Measurements from ENCODE around the gene MPC2.

The MPC2 gene

DNA sequence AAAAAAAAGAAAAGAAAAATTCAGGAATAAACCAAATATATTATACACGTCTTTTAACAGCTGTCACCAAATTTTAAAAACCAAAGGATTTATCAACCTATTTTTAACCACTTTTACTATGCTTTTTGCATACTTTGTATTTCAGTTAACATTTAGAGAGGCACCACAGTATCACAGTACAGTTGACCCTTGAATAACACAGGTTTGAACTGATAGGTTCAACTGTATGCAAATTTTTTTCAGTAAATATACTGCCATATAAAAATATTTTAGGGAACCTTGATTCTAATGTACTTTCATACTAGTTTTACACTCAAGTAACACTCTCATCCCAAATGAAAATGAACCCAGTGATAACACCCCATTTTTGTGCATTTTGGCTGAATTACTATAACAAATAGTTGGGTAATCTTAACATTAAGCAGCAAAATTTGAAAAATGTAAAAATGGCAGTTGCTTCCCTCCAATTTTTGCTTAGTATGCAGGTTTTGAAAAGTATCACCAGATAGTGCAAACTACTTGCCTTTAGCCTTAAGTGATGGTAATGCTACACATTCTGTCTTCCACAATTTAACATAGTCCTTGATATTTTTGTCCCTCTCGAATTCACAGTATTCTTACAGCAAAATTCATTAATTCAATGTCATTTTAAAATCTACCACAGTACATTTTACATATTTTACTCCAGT is 12.2 kb downstream of the MPC2 start:
- H3K4me3 Mint-ChIP-seq, result no peak overlapping the region
- no peaks in the 10 kb centered on the region for H3K27me3 Mint-ChIP-seq
- H3K36me3 Mint-ChIP-seq (ENCODE audit: low read depth), result peaks cover 21% of the 10 kb centered on the region
- H3K4me1 Mint-ChIP-seq (ENCODE audit: low read depth), result peaks cover 15% of the 10 kb centered on the region
- DNase-seq, result no peak
- no peak overlapping the region for H3K27ac Mint-ChIP-seq
- H3K9me3 Mint-ChIP-seq, result no peaks in the 10 kb centered on the region

DNA sequence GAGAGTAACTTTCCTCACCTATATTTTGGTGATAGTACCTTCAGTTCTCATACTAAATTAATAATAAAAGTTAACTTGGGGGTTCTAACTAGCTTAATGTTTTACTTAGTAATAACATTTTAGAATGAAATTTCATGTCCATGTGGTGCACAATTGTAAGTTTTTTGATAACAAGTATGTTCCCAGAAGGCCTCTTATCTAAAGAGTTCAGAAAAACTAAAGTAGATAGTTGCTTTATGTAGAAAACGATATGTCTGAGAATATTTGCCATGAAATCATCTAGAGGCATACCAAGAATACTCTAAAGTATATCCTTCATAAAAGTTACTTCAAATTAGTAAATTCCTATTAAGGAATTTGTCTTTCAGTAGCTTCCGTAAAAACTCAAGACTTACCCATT is 12.8 kb downstream of the MPC2 start:
- Mint-ChIP-seq H3K4me1 (ENCODE audit: low read depth) (peaks cover 14% of the 10 kb centered on the region), H3K36me3 (ENCODE audit: low read depth) (peaks cover 24% of the 10 kb centered on the region), H3K4me3 (no peak overlapping the region), H3K27ac (no peak overlapping the region), H3K27me3 (no peaks in the 10 kb centered on the region), H3K9me3 (no peaks in the 10 kb centered on the region)
- DNase-seq, result no peak

DNA sequence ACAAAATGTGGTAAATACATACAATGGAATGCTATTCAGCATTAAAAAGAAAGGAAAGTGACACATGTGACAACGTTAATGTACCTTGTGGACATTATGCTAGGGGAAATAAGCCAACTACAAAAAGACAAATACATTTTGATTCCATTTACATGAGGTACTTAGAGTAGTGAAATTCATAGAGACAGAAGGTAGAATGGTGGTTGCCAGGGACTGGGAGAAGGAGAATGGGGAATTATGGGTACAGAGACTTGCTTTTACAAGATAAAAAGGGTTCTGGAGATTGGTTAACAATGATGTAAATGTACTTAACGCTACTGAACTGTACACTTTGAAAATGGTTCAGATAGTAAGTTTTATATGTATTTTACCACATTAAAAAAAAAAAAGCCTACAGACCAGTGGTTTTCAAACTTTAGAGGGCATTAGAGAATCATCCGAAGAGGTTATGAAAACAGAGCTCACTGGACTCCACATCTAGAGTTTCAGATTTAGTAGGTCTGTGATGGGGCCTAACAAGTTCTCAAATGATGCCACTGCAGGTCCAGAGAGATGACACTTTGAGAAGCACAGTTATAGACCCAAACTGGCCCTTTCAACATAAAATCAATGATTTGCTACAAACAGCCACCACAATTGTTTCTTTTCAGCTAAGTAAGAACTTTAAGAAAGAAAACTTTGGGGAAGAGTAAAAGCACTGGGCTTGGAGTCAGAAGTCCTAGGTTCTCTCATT is 13.4 kb downstream of the MPC2 start:
- H3K27ac Mint-ChIP-seq, result no peak overlapping the region
- no peak overlapping the region for H3K4me3 Mint-ChIP-seq
- no peaks in the 10 kb centered on the region for H3K27me3 Mint-ChIP-seq
- DNase-seq, result no peak
- H3K4me1 Mint-ChIP-seq (ENCODE audit: low read depth), result peaks cover 14% of the 10 kb centered on the region
- H3K9me3 Mint-ChIP-seq, result no peaks in the 10 kb centered on the region
- peaks cover 25% of the 10 kb centered on the region for H3K36me3 Mint-ChIP-seq (ENCODE audit: low read depth)

DNA sequence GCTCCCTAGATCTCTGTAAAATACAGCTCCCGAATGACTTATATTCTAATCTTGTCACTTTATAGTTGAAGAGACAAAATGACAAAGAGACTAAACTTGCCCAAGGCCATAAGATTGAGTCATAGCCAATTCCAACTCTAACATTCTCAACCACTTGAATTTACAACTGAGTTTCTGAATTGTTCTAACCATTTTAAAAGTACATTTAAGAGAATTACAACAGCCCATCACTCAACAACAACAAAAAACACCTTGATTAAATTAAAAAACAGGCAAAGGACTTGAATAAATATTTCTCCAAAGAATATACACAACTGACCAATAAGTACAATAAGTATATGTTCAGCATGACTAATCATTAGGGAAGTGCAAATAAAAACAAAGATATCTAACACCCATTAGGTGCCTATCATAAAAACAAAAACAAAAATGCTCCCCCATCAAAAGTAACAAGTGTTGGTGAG is 14.2 kb downstream of the MPC2 start:
- peaks cover 14% of the 10 kb centered on the region for H3K4me1 Mint-ChIP-seq (ENCODE audit: low read depth)
- no peak overlapping the region for H3K4me3 Mint-ChIP-seq
- no peak for DNase-seq
- H3K9me3 Mint-ChIP-seq, result no peaks in the 10 kb centered on the region
- H3K36me3 Mint-ChIP-seq (ENCODE audit: low read depth), result peaks cover 33% of the 10 kb centered on the region
- H3K27me3 Mint-ChIP-seq, result no peaks in the 10 kb centered on the region
- no peak overlapping the region for H3K27ac Mint-ChIP-seq

DNA sequence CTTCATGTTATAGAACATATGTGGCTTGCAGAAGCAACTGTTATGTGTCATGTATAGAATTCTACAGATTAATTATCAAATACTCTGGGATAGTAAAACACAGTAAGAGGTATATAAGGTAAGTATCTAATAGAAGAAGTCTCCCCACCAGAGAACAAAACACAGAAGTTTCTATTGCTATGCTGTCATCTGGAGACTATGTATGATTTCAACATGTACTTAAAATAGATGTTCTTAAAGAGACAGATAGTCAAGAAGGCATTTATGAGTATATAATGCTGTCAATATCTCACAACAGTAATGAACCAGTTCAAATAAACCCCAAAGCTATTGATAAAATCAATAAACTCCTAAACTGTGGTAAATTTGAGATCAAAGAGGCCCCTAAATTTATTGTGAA is 14.8 kb downstream of the MPC2 start:
- Mint-ChIP-seq H3K27ac (no peak overlapping the region), H3K27me3 (no peaks in the 10 kb centered on the region), H3K4me3 (no peak overlapping the region), H3K36me3 (ENCODE audit: low read depth) (peaks cover 39% of the 10 kb centered on the region), H3K4me1 (ENCODE audit: low read depth) (peaks cover 12% of the 10 kb centered on the region), H3K9me3 (no peaks in the 10 kb centered on the region)
- no peak for DNase-seq

DNA sequence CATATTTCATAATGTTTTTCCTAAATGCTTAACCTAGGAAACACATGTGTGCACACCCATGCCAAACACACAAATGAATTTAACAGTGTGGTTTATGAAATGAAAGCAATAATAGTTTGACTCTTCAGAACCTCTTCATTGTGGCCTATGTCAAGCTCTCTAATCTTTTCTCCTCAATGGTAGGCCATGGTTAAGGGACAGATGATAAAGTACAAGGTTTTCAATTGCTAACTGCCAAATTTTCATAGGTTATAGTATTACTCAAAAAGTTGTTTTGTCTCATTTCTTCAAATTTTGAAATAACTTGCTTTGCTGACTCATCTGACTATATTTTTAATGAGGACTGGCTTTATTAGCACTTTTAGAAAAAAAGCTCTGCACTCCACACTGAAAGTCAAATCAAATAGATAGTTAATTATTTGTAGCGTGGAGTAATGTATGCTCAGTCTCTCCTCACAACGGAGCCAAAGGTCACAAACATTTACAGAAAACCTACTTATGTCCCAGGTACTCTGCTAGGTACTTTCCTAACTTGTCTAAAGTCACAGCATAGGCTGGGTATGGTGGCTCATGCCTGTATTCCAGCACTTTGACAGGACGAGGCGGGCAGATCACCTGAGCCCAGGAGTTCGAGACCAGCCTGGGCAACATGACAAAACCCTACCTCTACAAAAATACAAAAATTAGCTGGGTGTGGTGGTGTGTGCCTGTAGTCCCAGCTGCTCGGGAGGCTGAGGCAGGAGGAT is 19.9 kb downstream of the MPC2 start:
- Mint-ChIP-seq H3K36me3 (ENCODE audit: low read depth) (peaks cover 45% of the 10 kb centered on the region), H3K27ac (no peak overlapping the region), H3K27me3 (no peaks in the 10 kb centered on the region), H3K9me3 (no peaks in the 10 kb centered on the region), H3K4me3 (no peak overlapping the region), H3K4me1 (ENCODE audit: low read depth) (peaks cover under 1% of the 10 kb centered on the region)
- no peak for DNase-seq

DNA sequence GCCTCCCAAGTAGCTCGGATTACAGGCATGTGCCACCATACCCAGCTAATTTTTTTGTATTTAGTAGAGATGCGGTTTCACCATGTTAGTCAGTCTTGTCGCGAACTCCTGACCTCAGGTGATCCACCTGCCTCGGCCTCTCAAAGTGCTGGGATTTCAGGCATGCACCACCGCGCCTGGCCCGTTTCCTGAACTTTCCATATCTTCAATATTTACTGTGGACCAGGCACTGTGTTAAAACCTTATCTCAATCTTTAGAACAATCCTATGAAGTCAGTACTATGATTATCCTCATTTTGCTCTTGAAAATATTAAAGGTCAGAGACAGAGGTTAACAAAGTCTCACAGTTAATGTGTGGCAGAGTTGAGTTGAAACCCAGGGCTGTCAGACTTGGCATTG is 21.3 kb downstream of the MPC2 start:
- H3K27ac Mint-ChIP-seq, result no peak overlapping the region
- peaks cover 45% of the 10 kb centered on the region for H3K36me3 Mint-ChIP-seq (ENCODE audit: low read depth)
- no peaks in the 10 kb centered on the region for H3K4me1 Mint-ChIP-seq (ENCODE audit: low read depth)
- H3K27me3 Mint-ChIP-seq, result no peaks in the 10 kb centered on the region
- DNase-seq, result no peak
- H3K9me3 Mint-ChIP-seq, result no peaks in the 10 kb centered on the region
- no peak overlapping the region for H3K4me3 Mint-ChIP-seq

DNA sequence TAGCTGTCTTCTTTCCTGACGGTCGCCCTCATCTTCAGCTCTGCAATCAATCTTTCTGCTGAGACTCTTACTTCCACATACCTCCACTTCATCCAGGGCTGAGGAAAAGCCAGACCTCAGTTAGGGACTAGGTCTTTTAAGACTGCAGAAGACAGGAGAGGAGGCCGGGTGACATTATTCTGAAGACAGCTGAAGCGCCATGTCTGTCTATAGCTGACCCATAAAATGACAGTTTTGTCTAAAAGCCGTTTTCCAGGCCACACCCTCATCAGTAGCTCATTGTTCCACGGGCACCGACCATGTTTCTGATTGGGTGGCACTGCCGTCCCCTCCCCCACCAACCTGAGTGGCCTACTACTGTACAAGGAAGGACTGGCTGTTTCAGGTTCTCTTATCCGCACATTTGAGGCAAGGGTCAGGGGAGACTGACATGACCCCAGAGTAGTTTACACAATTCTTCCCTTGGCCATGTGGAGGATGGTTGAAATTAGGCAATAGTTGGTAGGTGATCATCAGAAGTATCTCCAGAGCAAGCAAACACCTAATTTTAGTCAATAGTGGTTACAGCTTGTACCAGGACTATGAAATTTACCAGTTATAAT is 22.9 kb downstream of the MPC2 start, which contains the start of gene ADCY10:
Gene ADCY10, minus strand, starts transcription at position 240 of the 602 bp plus-strand sequence. CDS start 8,994 bp downstream, outside the sequence.
- DNase-seq, result no peak
- H3K27me3 Mint-ChIP-seq, result peaks cover 5% of the 10 kb centered on the region
- no peak within 1 kb of the TSS for H3K27ac Mint-ChIP-seq
- peaks cover 6% of the 10 kb centered on the region for H3K9me3 Mint-ChIP-seq
- H3K36me3 Mint-ChIP-seq (ENCODE audit: low read depth), result peaks cover 34% of the 10 kb centered on the region
- no peaks in the 10 kb centered on the region for H3K4me1 Mint-ChIP-seq (ENCODE audit: low read depth)
- no peak within 1 kb of the TSS for H3K4me3 Mint-ChIP-seq

DNA sequence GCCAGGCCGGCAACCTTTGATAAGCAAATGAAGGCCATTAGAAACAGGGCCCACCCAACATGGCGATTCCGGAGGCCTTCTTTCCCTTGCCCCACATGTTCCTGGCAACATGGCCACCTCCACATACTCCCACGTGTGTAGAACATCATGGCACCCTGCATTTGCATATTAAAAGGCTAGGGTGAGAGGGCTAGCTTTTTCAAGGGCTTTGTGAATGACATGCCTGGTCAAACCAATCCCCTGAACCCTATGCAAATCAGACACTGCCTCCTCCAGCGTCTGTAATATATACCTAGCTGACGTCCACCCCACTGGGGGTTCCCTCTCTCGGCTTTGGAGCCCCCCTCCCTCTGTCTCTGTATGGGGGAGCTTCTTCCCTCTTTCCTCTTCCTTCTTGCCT is 24.6 kb downstream of the MPC2 start:
- Mint-ChIP-seq H3K27me3 (peaks cover 5% of the 10 kb centered on the region), H3K9me3 (peaks cover 6% of the 10 kb centered on the region), H3K27ac (no peak overlapping the region), H3K36me3 (ENCODE audit: low read depth) (peaks cover 23% of the 10 kb centered on the region), H3K4me3 (no peak overlapping the region), H3K4me1 (ENCODE audit: low read depth) (no peaks in the 10 kb centered on the region)
- DNase-seq, result no peak

DNA sequence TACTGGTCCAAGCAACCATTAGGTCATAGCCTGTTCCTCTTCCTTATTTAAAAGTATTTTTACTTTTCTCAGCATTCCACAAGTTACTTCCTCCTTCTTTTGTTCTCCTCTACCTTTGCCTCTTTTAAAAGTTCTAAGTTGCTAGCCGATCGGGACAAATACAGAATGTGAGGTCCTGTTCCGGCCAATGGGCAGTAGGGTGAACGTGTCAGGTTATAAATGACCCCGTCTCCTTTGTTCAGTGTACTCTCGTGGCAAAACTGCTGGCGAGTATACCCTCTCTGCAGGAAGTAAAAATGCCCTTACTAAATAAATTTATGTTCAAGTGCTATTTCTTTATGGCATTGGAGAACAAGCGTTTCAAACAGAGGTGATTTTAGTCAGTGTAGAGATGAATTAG is 25.5 kb downstream of the MPC2 start:
- Mint-ChIP-seq H3K27me3 (peaks cover 8% of the 10 kb centered on the region), H3K4me1 (ENCODE audit: low read depth) (no peaks in the 10 kb centered on the region), H3K27ac (no peak overlapping the region), H3K36me3 (ENCODE audit: low read depth) (peaks cover 15% of the 10 kb centered on the region), H3K4me3 (no peak overlapping the region), H3K9me3 (peaks cover 6% of the 10 kb centered on the region)
- DNase-seq, result no peak

DNA sequence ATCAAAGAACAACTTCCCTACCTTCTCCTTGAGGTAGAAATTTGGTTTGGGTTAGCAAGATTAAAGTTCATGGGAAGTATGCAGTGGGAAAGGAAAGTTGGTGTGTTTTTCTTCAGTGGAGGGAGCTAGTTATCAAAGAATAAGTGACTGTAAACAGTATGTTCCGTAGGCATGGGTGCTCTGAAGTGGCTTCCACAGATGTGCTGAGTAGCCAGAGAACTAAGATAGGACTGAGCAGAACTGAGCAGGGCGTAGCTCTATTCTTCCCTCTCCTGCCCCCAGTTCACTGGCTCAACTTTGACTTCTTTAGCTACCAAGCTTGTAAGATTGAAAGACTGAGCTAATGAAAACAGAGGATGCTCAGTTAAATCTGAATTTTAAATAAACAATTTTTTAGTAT is 26.3 kb downstream of the MPC2 start:
- H3K27me3 Mint-ChIP-seq, result peaks cover 8% of the 10 kb centered on the region
- peaks cover 6% of the 10 kb centered on the region for H3K36me3 Mint-ChIP-seq (ENCODE audit: low read depth)
- DNase-seq, result no peak
- H3K27ac Mint-ChIP-seq, result no peak overlapping the region
- H3K9me3 Mint-ChIP-seq, result peaks cover 6% of the 10 kb centered on the region
- H3K4me3 Mint-ChIP-seq, result no peak overlapping the region
- H3K4me1 Mint-ChIP-seq (ENCODE audit: low read depth), result no peaks in the 10 kb centered on the region

DNA sequence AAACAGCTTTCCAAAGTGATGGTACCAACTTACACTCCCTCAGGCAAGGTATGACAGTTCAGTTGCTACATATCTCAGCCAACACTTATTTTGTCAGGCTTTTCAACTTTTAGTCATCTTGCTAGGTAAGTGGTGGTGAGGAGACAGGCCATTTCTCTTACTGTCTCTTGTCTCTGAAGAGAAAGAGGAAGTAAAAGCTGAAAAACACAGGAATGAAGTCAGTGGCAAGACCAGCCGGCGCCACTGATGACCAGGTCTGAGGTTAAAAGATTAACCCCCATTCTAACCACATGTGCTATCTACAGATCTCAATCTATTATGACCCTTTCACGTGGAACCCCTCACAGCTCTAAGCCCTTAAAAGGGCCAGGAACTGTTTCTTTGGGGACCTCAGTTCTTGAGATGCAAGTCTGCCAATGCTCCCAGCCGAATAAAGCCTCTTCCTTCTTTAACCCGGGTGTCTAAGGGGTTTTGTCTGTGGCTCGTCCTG is 27.1 kb downstream of the MPC2 start:
- H3K27me3 Mint-ChIP-seq, result peaks cover 8% of the 10 kb centered on the region
- peaks cover 2% of the 10 kb centered on the region for H3K36me3 Mint-ChIP-seq (ENCODE audit: low read depth)
- H3K4me3 Mint-ChIP-seq, result no peak overlapping the region
- no peak overlapping the region for H3K27ac Mint-ChIP-seq
- no peaks in the 10 kb centered on the region for H3K4me1 Mint-ChIP-seq (ENCODE audit: low read depth)
- H3K9me3 Mint-ChIP-seq, result peaks cover 6% of the 10 kb centered on the region
- no peak for DNase-seq

DNA sequence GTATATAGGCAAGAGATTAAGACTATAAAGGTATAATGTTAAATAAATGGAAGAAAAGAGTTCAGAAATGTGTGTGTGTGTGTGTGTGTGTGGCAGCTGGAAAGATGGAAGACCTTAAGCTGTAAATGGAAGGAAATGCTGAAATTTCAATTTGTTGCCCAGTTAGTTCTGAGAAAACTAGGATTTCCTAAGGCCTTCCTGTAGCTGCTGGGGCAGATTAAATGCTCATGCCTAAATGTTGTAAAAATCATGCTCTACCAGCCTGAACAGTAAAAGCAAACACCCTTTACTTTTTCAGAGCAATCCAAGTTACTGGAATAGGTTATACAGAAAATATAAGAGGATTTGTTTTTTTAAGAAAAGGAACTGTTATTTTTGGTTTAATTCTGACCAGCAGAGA is 31.2 kb downstream of the MPC2 start:
- Mint-ChIP-seq H3K4me1 (ENCODE audit: low read depth) (no peaks in the 10 kb centered on the region), H3K9me3 (peaks cover 6% of the 10 kb centered on the region), H3K27ac (no peak overlapping the region), H3K36me3 (ENCODE audit: low read depth) (no peaks in the 10 kb centered on the region), H3K27me3 (peaks cover 8% of the 10 kb centered on the region), H3K4me3 (no peak overlapping the region)
- DNase-seq, result no peak

DNA sequence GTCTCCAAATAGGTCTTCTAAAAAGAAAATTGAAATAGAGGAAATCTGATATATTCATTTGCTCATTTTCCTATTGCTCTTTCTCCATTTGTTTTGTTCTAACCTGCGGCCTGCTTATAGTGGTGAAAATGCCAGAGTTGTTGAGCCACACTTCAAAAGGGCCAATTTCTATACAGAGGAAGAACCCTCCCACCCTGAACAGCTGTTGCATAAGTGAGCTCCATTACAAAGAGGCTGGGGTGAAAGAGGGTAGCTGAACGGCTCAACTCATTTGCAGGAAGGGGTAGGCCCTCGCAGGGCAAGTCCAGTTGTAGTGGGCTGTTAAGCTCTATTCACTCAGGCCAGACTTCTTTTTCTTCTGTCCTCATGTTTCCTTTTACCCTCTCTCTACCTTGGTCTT is 31.7 kb downstream of the MPC2 start:
- Mint-ChIP-seq H3K27ac (no peak overlapping the region), H3K27me3 (peaks cover 6% of the 10 kb centered on the region), H3K4me1 (ENCODE audit: low read depth) (no peaks in the 10 kb centered on the region), H3K9me3 (peaks cover 4% of the 10 kb centered on the region), H3K36me3 (ENCODE audit: low read depth) (no peaks in the 10 kb centered on the region), H3K4me3 (no peak overlapping the region)
- no peak for DNase-seq

Measured in activated T-cell treated with anti-CD3 and anti-CD28 coated beads, Interleukin-2, amount 50 U/mL, for 24 hours (primary cell).